HepG2 (cell line): ENCODE results near the gene MPHOSPH8.
"Not testable (repeated sequence)": the region's sequence is repeated elsewhere in the genome, so short reads cannot be mapped to it uniquely, and the experiment has no call there.

Source experiments
- SIN3B ChIP-seq: fragments of 150-350 bp; IDR thresholded peaks from 2 replicates; pipeline ENCODE4 v1.6.1; 2014; ENCODE audit warnings: low read length
- ZNF274 ChIP-seq: sonication (generic); formaldehyde crosslinking; IDR thresholded peaks from 2 replicates; pipeline ENCODE4 v1.5.1; 2020; ENCODE audit warnings: mild to moderate bottlenecking, missing genetic modification reagents

DNA sequence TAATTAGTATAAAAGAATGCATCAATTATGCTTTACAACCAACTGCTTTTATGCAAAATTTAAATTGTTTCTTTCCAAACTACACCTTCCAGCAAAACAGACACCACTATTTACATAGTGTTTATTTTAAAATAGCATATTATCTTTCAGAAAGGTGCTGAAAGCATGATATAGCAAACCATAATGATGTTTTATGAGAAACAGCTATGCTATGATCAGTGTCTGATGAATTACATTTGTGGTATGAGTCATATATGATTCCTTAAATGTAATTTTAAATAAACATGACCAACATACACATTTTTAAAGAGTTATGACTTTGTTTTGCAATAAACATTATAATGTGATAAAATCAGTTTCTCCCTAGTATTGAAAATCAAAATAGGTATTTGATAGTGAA lies 68.2 kb downstream of the MPHOSPH8 start:
- TF ChIP-seq ZNF274 (CRISPR knock-in tag); SIN3B: not testable (repeated sequence)
